Measurements from ENCODE around the gene KLRG1.

The KLRG1 gene

GRCh38 chr12:9043766-9044165 is 54.4 kb downstream of the KLRG1 start:
- no peak for DNase-seq

DNA sequence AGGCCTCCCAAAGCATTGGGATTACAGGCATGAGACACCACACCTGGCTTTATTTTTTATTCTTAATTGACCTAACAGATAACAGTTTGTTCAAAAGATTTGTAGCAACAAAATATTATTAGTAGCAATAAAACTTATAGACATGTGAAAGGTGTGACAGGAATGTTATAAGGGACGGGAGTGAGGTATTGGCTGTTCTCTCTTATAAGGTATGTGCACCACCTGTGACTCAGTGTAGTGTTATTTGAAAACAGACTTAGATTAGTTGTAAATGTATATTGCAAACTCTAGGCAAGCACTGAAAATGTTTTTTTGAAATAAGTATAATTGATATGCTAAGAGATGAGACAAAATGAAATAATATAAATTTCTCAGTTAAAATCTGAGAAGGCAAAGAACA is 57.8 kb downstream of the KLRG1 start:
- no peak for DNase-seq

DNA sequence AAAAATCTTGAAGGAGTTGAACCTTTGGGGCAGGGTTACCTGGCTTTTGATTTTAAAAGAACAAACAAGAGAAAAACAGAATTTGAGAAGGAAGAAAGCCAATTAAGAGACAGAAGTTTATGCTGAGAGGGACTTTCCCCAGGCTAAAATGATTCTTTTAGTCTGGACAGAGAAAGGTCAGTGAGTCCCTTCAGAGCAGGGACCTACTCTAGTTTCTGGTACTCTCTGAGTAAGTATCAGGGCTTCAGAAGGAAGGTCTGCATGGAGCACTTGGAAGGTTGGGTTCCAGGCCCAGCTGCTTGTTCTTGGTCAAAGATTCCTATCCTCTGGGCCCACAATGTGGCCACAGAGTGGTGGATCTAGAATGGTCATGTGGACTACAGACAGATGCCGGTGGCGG is 59.6 kb downstream of the KLRG1 start:
- DNase-seq = no peak

DNA sequence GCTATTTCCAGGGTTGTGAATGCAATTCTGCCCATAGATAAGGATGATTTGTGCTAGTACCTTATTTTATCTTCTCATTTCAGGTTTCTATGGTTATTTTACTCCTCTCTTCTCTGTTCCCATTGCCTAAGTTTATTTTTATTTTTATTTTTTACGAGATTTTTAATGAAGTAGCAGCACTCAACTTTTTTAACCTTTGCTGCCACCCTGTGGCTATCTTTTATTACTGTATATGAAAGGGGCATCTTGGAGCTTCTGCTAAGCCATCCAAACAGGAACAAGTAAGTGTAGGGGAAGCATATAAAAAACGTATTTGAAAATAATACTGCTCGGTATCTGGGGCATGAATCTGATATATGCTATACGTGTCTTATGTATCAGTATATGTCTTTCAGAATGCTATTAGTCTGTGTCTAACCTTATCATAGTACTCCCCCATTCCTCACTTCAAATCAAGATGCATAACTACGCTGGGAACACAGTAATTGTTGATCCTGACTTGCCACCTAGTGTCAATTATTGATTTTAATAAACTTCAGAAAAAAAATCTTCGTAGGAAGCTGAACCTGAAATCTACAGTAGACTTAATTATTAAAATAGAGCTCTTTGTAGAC is 60.3 kb downstream of the KLRG1 start:
- DNase-seq = no peak

- DNase-seq = no peak
Observed at GRCh38 chr12:9050521-9051157, 61.3 kb downstream of the KLRG1 start.

DNA sequence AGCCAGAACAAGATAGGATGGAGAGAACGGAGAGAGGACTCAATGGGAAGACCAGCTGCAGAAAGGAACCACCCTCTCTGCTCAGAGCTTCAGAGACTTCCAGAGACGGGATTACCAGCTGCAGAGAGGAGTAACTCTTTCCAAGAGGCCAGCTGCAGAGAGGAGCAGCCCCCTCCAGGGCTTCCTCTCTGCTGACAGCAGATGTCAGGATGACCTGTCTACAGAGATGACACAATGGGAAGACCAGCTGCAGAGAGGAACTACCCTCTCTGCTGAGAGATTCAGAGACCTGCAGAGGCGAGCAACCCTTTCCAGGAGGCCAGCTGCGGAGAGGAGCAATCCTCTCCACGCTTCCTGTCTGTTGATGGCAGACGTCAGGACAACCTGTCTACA is 61.8 kb downstream of the KLRG1 start:
- no peak for DNase-seq

DNA sequence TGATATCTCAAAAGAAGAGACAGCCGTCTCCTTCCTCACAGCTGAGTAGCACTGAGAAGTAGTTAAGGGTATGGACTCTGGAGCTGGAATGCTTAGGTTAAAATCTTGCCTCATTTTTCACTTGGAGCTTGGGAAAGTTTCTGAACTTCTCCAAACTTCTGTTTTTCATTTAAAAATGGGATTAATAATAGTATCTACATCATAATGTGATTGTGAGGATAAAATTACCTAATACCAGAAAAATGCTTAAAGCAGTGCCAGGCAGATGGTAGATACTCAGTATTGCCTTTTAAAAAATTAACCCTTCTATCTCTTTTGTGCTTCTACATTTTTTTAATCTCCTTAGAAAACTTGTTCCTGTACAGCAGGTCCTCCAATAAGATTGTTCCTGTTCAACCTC is 63.3 kb downstream of the KLRG1 start:
- DNase-seq = no peak

All from activated CD4-positive, alpha-beta T cell treated with anti-CD3 and anti-CD28 coated beads for 1 hour (primary cell).